K562 (cell line): ENCODE results near the gene TLR8. TPM values are rescaled to one million over a fixed set of nuclear protein-coding genes. Genes with fewer than 3 reads are reported as not detected.

Experiments used
- ATAC-seq: fragments of 200-7000 bp; cut with Tn5 transposase; 3 replicates; pipeline ENCODE4 v1.9.1; 2020; ENCODE audit warnings: moderate library complexity
- BruUV-seq: library from RNA; stranded (reverse); fragments of 400-500 nt; replicated peaks from 2 replicates; lab custom pipeline; 2021; lab: Mats Ljungman, UMichigan
- CTCF ChIA-PET: fragments of 300-600 bp; formaldehyde crosslinking; extraction: SDS; loops from one replicate; lab custom pipeline; 2021; ENCODE audit warnings: low intra/inter-chr PET ratio; lab: Yijun Ruan, JAX
- POLR2A ChIA-PET: fragments of 300-600, 350-650 bp; sonication (Branson Sonifier 250); formaldehyde crosslinking; extraction: SDS; loops from one replicate; lab custom pipeline; 2021; ENCODE audit warnings: antibody characterized with exemption, inconsistent platforms; lab: Yijun Ruan, JAX
- DNase-seq, 4 experiments: peaks; one replicate each; pipeline versions ENCODE4 v3.0.0 to v3.0.0-alpha.2; 2011 to 2018; ENCODE audit warnings: low spot score in 3 of 4, mixed read lengths in 3 of 4; ENCODE audit errors: extremely low read depth in 1 of 4
- FAIRE-seq: peaks from 2 replicates; lab custom pipeline; 2011; peaks lifted over from hg19 to GRCh38; lab: Jason Lieb, UNC
- H2AFZ ChIP-seq: 2 replicates; pipeline ENCODE4 v1.6.0; 2011; ENCODE audit warnings: low read depth, low read length, control low read depth, inconsistent platforms
- H3K27ac ChIP-seq: fragments of 200-600 bp; 3 replicates; pipeline ENCODE4 v1.8.0; 2011; ENCODE audit warnings: low read depth, mild to moderate bottlenecking, control low read depth, inconsistent platforms, low read length, moderate library complexity, mixed read lengths; ENCODE audit errors: extremely low read depth
- H3K27me3 ChIP-seq, 2 experiments: fragments of 300-600 bp in 1 of 2; 2 replicates in 1 of 2; 3 replicates in 1 of 2; pipeline versions ENCODE4 v1.6.0 to v1.8.0; 2011; ENCODE audit warnings: inconsistent platforms in 2 of 2, low read length in 2 of 2, mild to moderate bottlenecking in 1 of 2, mixed read lengths in 1 of 2, moderate library complexity in 1 of 2; ENCODE audit not compliant: control insufficient read depth in 2 of 2, insufficient read depth in 2 of 2
- H3K36me3 ChIP-seq: fragments of 300-600 bp; 3 replicates; pipeline ENCODE4 v1.8.0; 2011; ENCODE audit warnings: mild to moderate bottlenecking, low read length, inconsistent platforms; ENCODE audit not compliant: control insufficient read depth, insufficient read depth
- H3K4me1 ChIP-seq, 2 experiments: fragments of 200-600 bp in 1 of 2; replicated peaks in 1 of 2; 2 replicates in 1 of 2; 3 replicates in 1 of 2; pipeline versions ENCODE4 v1.5.1 to v1.8.0; 2011; ENCODE audit warnings: inconsistent platforms in 2 of 2, low read length in 2 of 2, mild to moderate bottlenecking in 1 of 2, mixed read lengths in 1 of 2, moderate library complexity in 1 of 2; ENCODE audit not compliant: control insufficient read depth in 2 of 2, insufficient read depth in 2 of 2
- H3K4me2 ChIP-seq: 2 replicates; pipeline ENCODE4 v1.6.1; 2011; ENCODE audit warnings: low read length, control low read depth, inconsistent platforms, mixed read lengths; ENCODE audit not compliant: insufficient read depth
- H3K4me3 ChIP-seq: fragments of 200-600 bp; sonication (generic), shearing (Covaris generic); 2 replicates; pipeline ENCODE4 v1.5.1; 2016; ENCODE audit warnings: control low read depth, inconsistent platforms
- H3K79me2 ChIP-seq: fragments of 200-600 bp; 3 replicates; pipeline ENCODE4 v1.8.0; 2011; ENCODE audit warnings: low read length, inconsistent platforms; ENCODE audit not compliant: control insufficient read depth, insufficient read depth
- H3K9ac ChIP-seq, 2 experiments: 2 replicates each; pipeline versions ENCODE4 v1.6.0 to v1.6.1; 2011; ENCODE audit warnings: low read depth in 2 of 2, low read length in 2 of 2, control low read depth in 1 of 2, inconsistent platforms in 1 of 2, mild to moderate bottlenecking in 1 of 2, mixed read lengths in 1 of 2; ENCODE audit not compliant: insufficient read depth in 1 of 2
- H3K9me1 ChIP-seq: one replicate; pipeline ENCODE4 v1.6.0; 2011; ENCODE audit warnings: inconsistent platforms, mild to moderate bottlenecking, low read length, moderate library complexity; ENCODE audit not compliant: control insufficient read depth, insufficient read depth
- H3K9me3 ChIP-seq: replicated peaks from 2 replicates; pipeline ENCODE4 v1.5.1; 2011; ENCODE audit warnings: low read depth, low read length, inconsistent platforms; ENCODE audit not compliant: control insufficient read depth, insufficient read depth
- H4K20me1 ChIP-seq: replicated peaks from 2 replicates; pipeline ENCODE4 v1.6.1; 2011; ENCODE audit warnings: low read length, inconsistent platforms, mixed read lengths; ENCODE audit not compliant: control insufficient read depth, insufficient read depth
- CAMTA2 ChIP-seq: fragments of 250-450 bp; sonication (Bioruptor Pico); conservative IDR thresholded peaks from 2 replicates; pipeline ENCODE4 v1.5.1; 2022
- CTCFL ChIP-seq: IDR thresholded peaks from 2 replicates; pipeline ENCODE4 v1.6.1; 2011; ENCODE audit warnings: borderline replicate concordance, low read depth, mild to moderate bottlenecking, moderate library complexity, low read length; ENCODE audit not compliant: insufficient read depth, poor library complexity, severe bottlenecking
- DMBX1 ChIP-seq: fragments of 250-450 bp; sonication (Bioruptor Pico); IDR thresholded peaks from 2 replicates; pipeline ENCODE4 v1.8.0; 2022; ENCODE audit warnings: inconsistent platforms, mild to moderate bottlenecking, moderate library complexity, borderline replicate concordance
- GTF2A2 ChIP-seq: IDR thresholded peaks from 2 replicates; pipeline ENCODE4 v1.6.1; 2016; ENCODE audit warnings: mild to moderate bottlenecking, missing genetic modification characterization, missing compliant biosample characterization
- KDM5B ChIP-seq: fragments of 200-600 bp; sonication (generic); IDR thresholded peaks from 2 replicates; pipeline ENCODE4 v1.6.1; 2012; ENCODE audit warnings: low read depth, mild to moderate bottlenecking, moderate library complexity, low read length, control low read depth, inconsistent platforms; ENCODE audit not compliant: insufficient replicate concordance
- MAFG ChIP-seq: fragments of 450-650 bp; conservative IDR thresholded peaks from 2 replicates; pipeline ENCODE4 v1.6.1; 2016; ENCODE audit warnings: missing genetic modification characterization, missing compliant biosample characterization
- MEF2D ChIP-seq: conservative IDR thresholded peaks from 2 replicates; pipeline ENCODE4 v1.6.1; 2016; ENCODE audit warnings: low read depth, missing genetic modification characterization, missing compliant biosample characterization
- MTA1 ChIP-seq: fragments of 450-650 bp; IDR thresholded peaks from 2 replicates; pipeline ENCODE4 v1.6.1; 2017; ENCODE audit warnings: borderline replicate concordance
- NR4A1 ChIP-seq, 2 experiments: fragments of 250-450 bp in 1 of 2; fragments of 450-650 bp in 1 of 2; sonication (Bioruptor Pico) in 1 of 2; IDR thresholded peaks; 2 replicates each; pipeline versions ENCODE4 v1.4.0 to v1.6.1; 2016 to 2020; ENCODE audit warnings: mild to moderate bottlenecking in 2 of 2, missing compliant biosample characterization in 1 of 2, missing genetic modification characterization in 1 of 2, moderate library complexity in 1 of 2
- SMAD3 ChIP-seq: fragments of 450-650 bp; formaldehyde crosslinking; conservative IDR thresholded peaks from 2 replicates; pipeline ENCODE4 v1.4.0; 2020; ENCODE audit warnings: mild to moderate bottlenecking
- TFAM ChIP-seq: fragments of 250-450 bp; sonication (Bioruptor Pico); conservative IDR thresholded peaks from 2 replicates; pipeline ENCODE4 v1.5.0; 2021; ENCODE audit warnings: mild to moderate bottlenecking, moderate library complexity
- WGBS: fragments of 100-300 bp; shearing (Covaris generic); methylation state at CpG from one replicate; pipeline ENCODE4 v1.1.6; 2016; ENCODE audit warnings: low coverage, mixed read lengths; ENCODE audit not compliant: insufficient coverage; ENCODE audit errors: missing lambda C conversion rate; 5-methylcytosine and 5-hydroxymethylcytosine counted together
- in situ Hi-C: fragments of 300-500 bp; cut with MboI; formaldehyde crosslinking; loops from 4 replicates; pipeline ENCODE4 v1.15.0; 2018; ENCODE audit warnings: inconsistent platforms, mixed read lengths
- intact Hi-C: fragments of 100-400 bp; cut with micrococcal nuclease; formaldehyde crosslinking; loops from 2 replicates; pipeline ENCODE4 v1.14.2; 2022
- polyA plus RNA-seq, 8 experiments: library from polyadenylated mRNA; depleted of rRNA in 4 of 8; stranded (reverse) in 5 of 8; unstranded in 3 of 8; fragments of >200 nt; fragmentation: Nextera tagmentation in 2 of 8; fragmentation: Illumina TruSeq in 1 of 8; extraction: Ambion mirVana in 2 of 8; extraction: Trizol in 1 of 8; gene quantifications; 2 replicates each; pipeline versions ENCODE4 v1.2.1 to v1.2.3, GENCODE V29; 2011 to 2014; ENCODE audit warnings: inconsistent platforms in 1 of 8, missing spikeins in 1 of 8
- total RNA-seq, 7 experiments: library from RNA; depleted of rRNA in 6 of 7; stranded (reverse); fragments of >200 nt in 6 of 7; fragmentation: Illumina TruSeq in 2 of 7; extraction: Trizol in 2 of 7; gene quantifications; 2 replicates each; pipeline versions ENCODE4 v1.2.1 to v1.2.3, GENCODE V29; 2011 to 2021; ENCODE audit warnings: low replicate concordance in 1 of 7

The TLR8 gene
- total and polyA plus RNA-seq, 9 of the 15 experiments (the other 6 are each of a cell fraction or from before 2014, with no cell fraction given), result not detected

- Histone ChIP-seq H3K27me3 (peaks cover 0 to 7% of the 10 kb centered on the region in 2 experiments; a peak in 1 of 5 replicates), H2AFZ (no peak overlapping the region), H3K9ac (no peak overlapping the region), H4K20me1 (no peaks in the 10 kb centered on the region), H3K27ac (no peak overlapping the region), H3K9me1 (no peaks in the 10 kb centered on the region), H3K9me3 (no peaks in the 10 kb centered on the region), H3K79me2 (no peaks in the 10 kb centered on the region), H3K4me2 (no peak overlapping the region), H3K4me1 (no peaks in the 10 kb centered on the region; a peak in 1 of 5 replicates), H3K36me3 (no peaks in the 10 kb centered on the region), H3K4me3 (no peak overlapping the region)
- BruUV-seq, result no TSS peak
- ATAC-seq (no peak), FAIRE-seq (no peak), DNase-seq (no peak)
- intact Hi-C loops (no loop called here), in situ Hi-C loops (no loop called here)
- 5% methylated on average over 4 of the region's 4 CpGs for WGBS
- ChIA-PET POLR2A (interaction anchor here (0.6 kb wide), 1 partner anchor 1187 kb away, joined by 3 read pairs; no protein-coding TSS in a partner anchor), CTCF (no interaction called here)
- no peak for TF ChIP-seq GTF2A2 (tag)
- TF ChIP-seq TFAM (CRISPR knock-in tag), result no peak
Observed at GRCh38 chrX:12868747-12869146, 37.7 kb upstream of the TLR8 start.

- Histone ChIP-seq H3K9me3 (no peaks in the 10 kb centered on the region), H2AFZ (no peak overlapping the region), H3K4me1 (no peaks in the 10 kb centered on the region; a peak in 1 of 5 replicates), H3K9me1 (no peaks in the 10 kb centered on the region), H3K27ac (no peak overlapping the region), H3K36me3 (no peaks in the 10 kb centered on the region), H3K27me3 (peaks cover 0 to 7% of the 10 kb centered on the region in 2 experiments; a peak in 1 of 5 replicates), H3K4me3 (no peak overlapping the region), H4K20me1 (no peaks in the 10 kb centered on the region), H3K4me2 (no peak overlapping the region), H3K79me2 (no peaks in the 10 kb centered on the region), H3K9ac (no peak overlapping the region)
- FAIRE-seq (no peak), DNase-seq (no peak), ATAC-seq (no peak)
- WGBS, result 0% methylated on average over 2 of the region's 6 CpGs
- no TSS peak for BruUV-seq
- in situ Hi-C loops, result no loop called here
- intact Hi-C loops, result no loop called here
- POLR2A ChIA-PET, result no interaction called here
- CTCF ChIA-PET, result no interaction called here
- no peak for TF ChIP-seq MEF2D (tag)
- TF ChIP-seq DMBX1 (CRISPR knock-in tag), result no peak
- no peak for TF ChIP-seq SMAD3 (CRISPR knock-in tag)
- TF ChIP-seq MAFG (tag), result no peak
- no peak for TF ChIP-seq NR4A1 (CRISPR knock-in tag; IDR thresholded peaks at IDR 0.05)
- TF ChIP-seq NR4A1 (tag; IDR thresholded peaks at IDR 0.05), result no peak
- no peak for TF ChIP-seq CAMTA2 (CRISPR knock-in tag)
- no peak for TF ChIP-seq MTA1
- TF ChIP-seq CTCFL, result no peak
- TF ChIP-seq KDM5B, result no peak
Observed at GRCh38 chrX:12871257-12871656, 35.2 kb upstream of the TLR8 start.
